22Rv1 (cell line): ENCODE data around the gene RREB1.
A peak's percentile ranks its signal among the peaks of the same experiment; 100 is the strongest.

ENCODE experiments used
- H3K27ac ChIP-seq: fragments of 450-650 bp; 2 replicates; pipeline ENCODE4 v1.5.1; 2017
- ZFX ChIP-seq: fragments of 450-650 bp; IDR thresholded peaks from 2 replicates; pipeline ENCODE4 v1.6.1; 2017; ENCODE audit warnings: antibody characterized with exemption, borderline replicate concordance
- TF ChIP-seq, protein P1 (sequence below): fragments of 450-650 bp; IDR thresholded peaks from 2 replicates; pipeline ENCODE4 v1.5.1; 2017; ENCODE audit warnings: mild to moderate bottlenecking

RREB1 gene

DNA sequence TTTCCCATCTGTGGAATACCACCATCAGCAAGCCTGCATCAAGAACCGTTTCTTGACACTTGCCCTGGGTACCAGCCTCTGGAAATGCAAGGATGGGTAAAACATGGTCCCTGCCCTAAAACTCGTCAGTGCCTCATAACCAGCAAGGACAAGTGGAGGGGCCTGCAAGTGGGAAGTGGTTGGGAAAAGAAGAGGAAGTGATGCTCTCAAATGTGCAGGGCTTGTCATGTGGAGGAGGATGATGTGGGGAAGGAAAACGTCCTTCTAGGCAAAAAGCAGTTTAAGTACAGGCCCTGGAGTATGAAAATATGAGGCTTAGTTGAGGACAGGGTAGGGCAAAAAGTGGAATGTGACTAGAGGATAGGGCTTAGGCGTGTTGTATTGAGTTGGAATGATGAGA lies 19.0 kb downstream of the RREB1 start:
- TF ChIP-seq, protein P1, sequence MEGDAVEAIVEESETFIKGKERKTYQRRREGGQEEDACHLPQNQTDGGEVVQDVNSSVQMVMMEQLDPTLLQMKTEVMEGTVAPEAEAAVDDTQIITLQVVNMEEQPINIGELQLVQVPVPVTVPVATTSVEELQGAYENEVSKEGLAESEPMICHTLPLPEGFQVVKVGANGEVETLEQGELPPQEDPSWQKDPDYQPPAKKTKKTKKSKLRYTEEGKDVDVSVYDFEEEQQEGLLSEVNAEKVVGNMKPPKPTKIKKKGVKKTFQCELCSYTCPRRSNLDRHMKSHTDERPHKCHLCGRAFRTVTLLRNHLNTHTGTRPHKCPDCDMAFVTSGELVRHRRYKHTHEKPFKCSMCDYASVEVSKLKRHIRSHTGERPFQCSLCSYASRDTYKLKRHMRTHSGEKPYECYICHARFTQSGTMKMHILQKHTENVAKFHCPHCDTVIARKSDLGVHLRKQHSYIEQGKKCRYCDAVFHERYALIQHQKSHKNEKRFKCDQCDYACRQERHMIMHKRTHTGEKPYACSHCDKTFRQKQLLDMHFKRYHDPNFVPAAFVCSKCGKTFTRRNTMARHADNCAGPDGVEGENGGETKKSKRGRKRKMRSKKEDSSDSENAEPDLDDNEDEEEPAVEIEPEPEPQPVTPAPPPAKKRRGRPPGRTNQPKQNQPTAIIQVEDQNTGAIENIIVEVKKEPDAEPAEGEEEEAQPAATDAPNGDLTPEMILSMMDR: no peak
- no peak for TF ChIP-seq ZFX
- H3K27ac ChIP-seq: no peak overlapping the region

DNA sequence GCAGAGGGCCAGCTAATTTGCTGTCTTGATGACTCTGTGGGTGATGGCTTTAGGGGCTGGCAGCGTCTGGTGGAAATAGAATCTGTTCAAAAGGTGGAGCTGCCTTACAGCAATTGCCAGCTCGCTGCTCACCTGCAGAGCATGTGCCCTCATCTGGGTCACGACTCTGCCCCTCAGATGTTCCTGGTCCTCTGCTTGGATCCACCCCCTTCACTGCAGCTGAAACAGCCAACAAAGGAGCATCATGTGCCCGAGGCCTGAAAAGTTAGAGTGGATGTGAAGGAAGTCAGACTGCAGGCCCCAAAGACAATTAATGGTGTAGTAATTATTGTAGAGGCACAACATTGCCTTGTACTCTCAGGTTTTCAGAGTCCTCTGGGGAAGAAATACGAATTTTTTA lies 19.9 kb downstream of the RREB1 start:
- no peak for TF ChIP-seq ZFX
- TF ChIP-seq, protein P1: no peak
- no peak overlapping the region for H3K27ac ChIP-seq

DNA sequence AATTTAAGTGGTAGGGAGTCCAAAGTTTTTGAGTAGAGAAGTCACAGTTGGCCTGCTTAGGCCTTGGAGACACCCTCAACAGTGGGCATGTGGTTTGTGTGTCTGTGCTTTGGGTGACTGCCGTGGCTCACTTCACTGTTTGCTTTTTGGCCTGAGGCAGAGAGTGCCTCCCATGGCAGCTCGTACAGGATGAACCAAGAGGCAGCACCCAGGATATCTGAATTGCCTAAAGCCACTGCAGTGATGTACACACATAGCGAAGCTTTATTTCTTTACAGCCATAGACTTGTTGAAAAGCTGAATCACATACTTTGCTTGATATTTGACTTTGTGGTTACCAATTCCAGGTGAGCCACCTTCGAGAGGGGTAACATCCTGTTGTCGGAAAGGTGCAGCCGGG lies 21.6 kb downstream of the RREB1 start:
- no peak for TF ChIP-seq ZFX
- TF ChIP-seq, protein P1: no peak
- 0 out of 2 replicates have a peak overlapping the region, but pooled peaks have one; percentile 7 for H3K27ac ChIP-seq

DNA sequence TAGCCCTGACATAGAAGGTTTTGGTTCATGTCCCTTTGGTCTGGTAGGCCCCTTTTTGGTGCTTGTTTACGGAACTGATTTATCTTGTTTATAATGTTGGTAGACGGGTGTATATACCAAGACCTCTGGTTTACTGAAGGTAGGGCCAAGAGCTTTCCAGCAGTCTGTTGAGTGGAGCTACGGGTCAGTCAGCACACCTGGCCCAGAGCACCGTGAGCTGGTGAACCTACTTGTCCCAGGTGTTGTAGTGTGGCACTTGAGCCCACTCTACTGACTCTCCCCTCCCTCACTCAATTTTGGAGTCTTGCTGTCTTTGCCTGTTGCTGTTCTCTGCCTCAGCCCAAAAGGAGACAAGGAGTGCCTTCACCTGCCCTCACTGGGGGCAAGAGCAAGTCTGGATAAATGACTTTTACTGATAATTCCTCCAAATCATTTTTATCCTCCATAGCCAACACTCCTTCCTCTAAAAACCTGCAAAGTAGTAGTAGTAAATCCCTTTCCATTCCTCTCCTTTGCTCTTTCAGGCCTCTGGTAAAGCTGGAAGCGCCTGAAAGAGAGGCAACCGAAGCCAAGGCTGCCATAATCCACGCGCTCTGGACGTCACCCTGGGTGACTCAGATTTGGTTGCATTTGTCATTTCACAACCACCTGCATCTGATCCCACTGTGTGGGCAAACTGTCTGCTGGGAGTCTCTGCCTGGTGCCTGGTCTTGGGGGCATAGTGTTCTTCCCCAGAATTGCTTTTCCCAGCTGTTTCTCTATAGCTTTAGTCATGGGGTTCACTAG lies 22.2 kb downstream of the RREB1 start:
- 0 out of 2 replicates have a peak overlapping the region, but pooled peaks have one; percentile 7 for H3K27ac ChIP-seq
- TF ChIP-seq, protein P1: no peak
- TF ChIP-seq ZFX: no peak

DNA sequence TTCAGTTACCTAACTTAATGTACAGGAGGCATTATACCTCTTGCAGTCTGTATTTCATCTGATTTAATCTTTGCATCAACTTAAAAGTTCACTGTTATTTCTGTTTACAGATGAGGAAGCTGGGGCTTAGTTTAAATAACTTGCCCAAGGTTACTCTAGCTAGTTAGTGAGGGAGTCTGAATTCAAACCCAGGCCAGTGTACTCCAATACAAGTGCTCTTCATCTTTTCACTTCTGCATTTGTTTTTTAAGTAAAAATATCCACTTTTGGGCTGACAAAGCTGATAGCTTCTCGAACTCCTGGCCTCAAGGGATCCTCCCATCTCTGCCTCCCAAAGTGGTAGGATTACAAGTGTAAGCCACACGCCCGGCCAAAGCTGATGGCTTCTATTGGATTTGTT lies 23.6 kb downstream of the RREB1 start:
- TF ChIP-seq, protein P1: no peak
- TF ChIP-seq ZFX: no peak

DNA sequence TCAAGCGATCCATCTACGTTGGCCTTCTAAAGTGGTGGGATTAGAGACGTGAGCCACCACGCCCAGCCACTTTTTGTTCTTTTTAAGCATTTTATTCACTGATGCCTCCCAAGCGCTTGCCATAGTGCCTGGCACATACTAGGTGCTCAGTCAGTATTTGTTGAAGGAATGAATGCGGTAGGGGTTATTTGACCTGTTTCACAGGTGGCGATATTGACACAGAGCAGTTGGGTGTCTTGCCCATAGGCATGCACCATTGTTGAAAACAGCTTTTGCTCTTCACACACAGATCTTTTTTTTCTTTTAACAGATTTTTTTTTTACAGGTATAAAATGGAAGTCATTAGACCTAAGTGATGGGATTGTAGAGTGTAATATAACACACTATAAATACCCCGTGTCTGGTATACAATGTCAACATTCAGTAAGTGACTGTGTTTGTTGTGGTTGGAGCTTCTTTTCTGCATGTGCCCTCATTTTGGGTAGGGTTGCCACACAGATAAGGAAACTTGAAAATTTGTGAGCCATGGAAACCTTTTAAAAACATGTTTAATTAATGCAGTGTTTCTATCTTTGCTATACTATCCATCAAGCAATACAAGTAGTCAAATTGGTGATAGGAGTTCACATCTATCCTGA lies 24.8 kb downstream of the RREB1 start:
- no peak overlapping the region for H3K27ac ChIP-seq
- TF ChIP-seq, protein P1: no peak
- no peak for TF ChIP-seq ZFX

More for the DNA sequence above, 23.6 kb downstream of the RREB1 start:
- no peak overlapping the region for H3K27ac ChIP-seq
